GM18511 (cell line): ENCODE measurements around the gene FEM1C.
"Not testable (repeated sequence)": the region's sequence is repeated elsewhere in the genome, so short reads cannot be mapped to it uniquely, and the experiment has no call there.

ENCODE experiments used
- ATAC-seq: cut with Tn5 transposase; IDR thresholded peaks from one replicate; pipeline ENCODE4 v1.9.1; 2021; ENCODE audit warnings: mild to moderate bottlenecking, moderate library complexity; ENCODE audit not compliant: unreplicated experiment

FEM1C gene

GRCh38 chr5:115480271-115480670, 64.3 kb downstream of the FEM1C start:
- ATAC-seq: peak; percentile 69

GRCh38 chr5:115479166-115479873, 65.3 kb downstream of the FEM1C start:
- ATAC-seq: not testable (repeated sequence)

GRCh38 chr5:115478281-115478680, 66.3 kb downstream of the FEM1C start:
- ATAC-seq: no peak

- ATAC-seq: no peak
Measured at GRCh38 chr5:115477581-115477980, 67.0 kb downstream of the FEM1C start.

- ATAC-seq: no peak
Measured at GRCh38 chr5:115475788-115476187, 68.8 kb downstream of the FEM1C start.

GRCh38 chr5:115472271-115473025, 72.1 kb downstream of the FEM1C start:
- no peak for ATAC-seq

- no peak for ATAC-seq
Measured at GRCh38 chr5:115471345-115472063, 73.1 kb downstream of the FEM1C start.

- ATAC-seq: no peak
Measured at GRCh38 chr5:115470921-115471320, 73.7 kb downstream of the FEM1C start.
